DND-41 (cell line): ENCODE results near the gene PPP1R13B.

ENCODE experiments used
- CTCF ChIP-seq: IDR thresholded peaks from 2 replicates; pipeline ENCODE4 v1.5.1; 2012; ENCODE audit warnings: borderline replicate concordance, low read length, moderate library complexity, mild to moderate bottlenecking; ENCODE audit not compliant: poor library complexity, severe bottlenecking; ENCODE audit errors: extremely low read depth
- EZH2 ChIP-seq: IDR thresholded peaks from 3 replicates; pipeline ENCODE4 v1.6.1; 2012; ENCODE audit warnings: borderline replicate concordance, low read depth, mild to moderate bottlenecking, moderate library complexity, low read length, inconsistent platforms; ENCODE audit not compliant: severe bottlenecking

GRCh38 chr14:103721334-103722120 lies 125.8 kb downstream of the PPP1R13B start:
- TF ChIP-seq CTCF (no peak), EZH2 (no peak)
